Measurements from ENCODE around the gene NOL6. TPM values are rescaled to one million over a fixed set of nuclear protein-coding genes. Genes with fewer than 3 reads are reported as not detected.

Gene NOL6
- total RNA-seq, 1 experiment from 2014 or later: 36.4 TPM

GRCh38 chr9:33476503-33476902, 2.8 kb upstream of the NOL6 start:
- no peak for TF ChIP-seq ZNF274 (IDR thresholded peaks at IDR 0.05; ENCODE audit: low read depth, low read length)
- ChIA-PET CTCF (interaction anchor here (0.7 to 1.2 kb wide), 2 partner anchors 10 to 17 kb away, joined by 3 to 7 read pairs; no protein-coding TSS in a partner anchor), POLR2A (no interaction called here), RAD21 (ENCODE audit: low non-redundant PET in 1 of 2, low total read pairs in 2 of 2, uncharacterized antibody in 2 of 2, unreplicated experiment in 2 of 2) (no interaction called here)
- no peak overlapping the region for H2AFZ ChIP-seq (ENCODE audit: low read depth, low read length, poor library complexity, severe bottlenecking)
- H3K36me3 ChIP-seq (ENCODE audit: control insufficient read depth in 1 of 2, insufficient read depth in 2 of 2, low read length in 2 of 2): peaks cover 4 to 8% of the 10 kb centered on the region in 2 experiments; a peak in 3 of 4 replicates
- no peaks in the 10 kb centered on the region for H4K20me1 ChIP-seq (ENCODE audit: insufficient read depth)
- H3K9ac ChIP-seq (ENCODE audit: low read length): no peak overlapping the region
- no TSS peak for BruUV-seq (replicated peaks)
- no peaks in the 10 kb centered on the region for H3K9me3 ChIP-seq (ENCODE audit: control insufficient read depth in 1 of 2, insufficient read depth in 1 of 2, low read depth in 1 of 2, low read length in 2 of 2)
- H3K27ac ChIP-seq (ENCODE audit: low read depth, low read length): no peak overlapping the region
- no peak overlapping the region for H3K4me3 ChIP-seq (replicated peaks in 1 of 2; ENCODE audit: low read depth in 1 of 2, low read length in 2 of 2)
- no peak overlapping the region for H3K4me2 ChIP-seq (ENCODE audit: low read length)
- H3K4me1 ChIP-seq (ENCODE audit: control insufficient read depth in 1 of 2, insufficient read depth in 2 of 2, low read length in 2 of 2): peaks cover 8 to 16% of the 10 kb centered on the region in 2 experiments; a peak in 3 of 4 replicates
- ATAC-seq (no peak), DNase-seq (ENCODE audit: low read depth, low spot score) (no peak)
- H3K79me2 ChIP-seq (ENCODE audit: insufficient read depth, low read length): peaks cover 23% of the 10 kb centered on the region
- no peaks in the 10 kb centered on the region for H3K27me3 ChIP-seq (ENCODE audit: insufficient read depth, low read length)
- intact Hi-C loops (cut with micrococcal nuclease): no loop called here
- H3K9me2 ChIP-seq (ENCODE audit: insufficient read depth): no peaks in the 10 kb centered on the region

GRCh38 chr9:33475357-33475756, 1.6 kb upstream of the NOL6 start:
- no TSS peak for BruUV-seq (replicated peaks)
- ChIA-PET CTCF (interaction anchor here (0.8 to 4.1 kb wide), 3 partner anchors 23 to 247 kb away, joined by 3 to 24 read pairs (median 3); no protein-coding TSS in a partner anchor), POLR2A (interaction anchor here (0.6 kb wide), 1 partner anchor 34 kb away, joined by 4 read pairs; no protein-coding TSS in a partner anchor)

More at GRCh38 chr9:33475357-33475756, 1.6 kb upstream of the NOL6 start:
- H3K9ac ChIP-seq (ENCODE audit: low read length): no peak overlapping the region
- no peak overlapping the region for H3K4me2 ChIP-seq (ENCODE audit: low read length)
- H3K4me1 ChIP-seq (ENCODE audit: control insufficient read depth in 1 of 2, insufficient read depth in 2 of 2, low read length in 2 of 2): peaks cover 8 to 16% of the 10 kb centered on the region in 2 experiments; a peak in 3 of 4 replicates
- ATAC-seq (no peak), DNase-seq (ENCODE audit: low read depth, low spot score) (no peak)
- no peak overlapping the region for H3K27ac ChIP-seq (ENCODE audit: low read depth, low read length)
- H3K36me3 ChIP-seq (ENCODE audit: control insufficient read depth in 1 of 2, insufficient read depth in 2 of 2, low read length in 2 of 2): peaks cover 8 to 11% of the 10 kb centered on the region in 2 experiments; a peak in 3 of 4 replicates
- H3K27me3 ChIP-seq (ENCODE audit: insufficient read depth, low read length): no peaks in the 10 kb centered on the region
- RAD21 ChIA-PET (ENCODE audit: low non-redundant PET in 1 of 2, low total read pairs in 2 of 2, uncharacterized antibody in 2 of 2, unreplicated experiment in 2 of 2): no interaction called here
- no peak for TF ChIP-seq TCF7L2 (IDR thresholded peaks at IDR 0.05; ENCODE audit: borderline replicate concordance, extremely low read depth, insufficient read depth, insufficient read length)
- TF ChIP-seq ATF3 (IDR thresholded peaks at IDR 0.05): no peak
- no peak for TF ChIP-seq JUND (IDR thresholded peaks at IDR 0.05)
- no peak for TF ChIP-seq EZH2phosphoT487 (IDR thresholded peaks at IDR 0.05; ENCODE audit: borderline replicate concordance)
- TF ChIP-seq SIN3A (IDR thresholded peaks at IDR 0.05; ENCODE audit: low read depth): no peak
- no peak for TF ChIP-seq EZH2 (IDR thresholded peaks at IDR 0.05)
- no peak for TF ChIP-seq RAD21 (IDR thresholded peaks at IDR 0.05; ENCODE audit: low read depth)
- no peak for TF ChIP-seq ZNF274 (IDR thresholded peaks at IDR 0.05; ENCODE audit: low read depth, low read length)
- TF ChIP-seq REST (IDR thresholded peaks at IDR 0.05; ENCODE audit: low read depth): no peak
- TF ChIP-seq POLR2AphosphoS5 (IDR thresholded peaks at IDR 0.05; ENCODE audit: low read depth, low read length): no peak
- no peak for TF ChIP-seq YY1 (IDR thresholded peaks at IDR 0.05; ENCODE audit: extremely low read depth, insufficient replicate concordance, low read depth, low read length)
- no peak for TF ChIP-seq ELF1 (IDR thresholded peaks at IDR 0.05; ENCODE audit: borderline replicate concordance, low read depth)
- no peak for TF ChIP-seq MAX (IDR thresholded peaks at IDR 0.05)
- TF ChIP-seq SP1 (IDR thresholded peaks at IDR 0.05; ENCODE audit: low read depth): no peak
- TF ChIP-seq CEBPB (IDR thresholded peaks at IDR 0.05; ENCODE audit: low read depth): no peak
- TF ChIP-seq FOSL1 (IDR thresholded peaks at IDR 0.05; ENCODE audit: low read depth): no peak
- intact Hi-C loops (cut with micrococcal nuclease): no loop called here
- H3K79me2 ChIP-seq (ENCODE audit: insufficient read depth, low read length): peaks cover 31% of the 10 kb centered on the region
- H3K4me3 ChIP-seq (replicated peaks in 1 of 2; ENCODE audit: low read depth in 1 of 2, low read length in 2 of 2): no peak overlapping the region
- no peaks in the 10 kb centered on the region for H3K9me2 ChIP-seq (ENCODE audit: insufficient read depth)
- no peak overlapping the region for H2AFZ ChIP-seq (ENCODE audit: low read depth, low read length, poor library complexity, severe bottlenecking)
- H3K9me3 ChIP-seq (ENCODE audit: control insufficient read depth in 1 of 2, insufficient read depth in 1 of 2, low read depth in 1 of 2, low read length in 2 of 2): no peaks in the 10 kb centered on the region
- H4K20me1 ChIP-seq (ENCODE audit: insufficient read depth): no peaks in the 10 kb centered on the region

Measured in HCT116 (cell line).